ENCODE results near the gene UGGT1.

The UGGT1 gene

DNA sequence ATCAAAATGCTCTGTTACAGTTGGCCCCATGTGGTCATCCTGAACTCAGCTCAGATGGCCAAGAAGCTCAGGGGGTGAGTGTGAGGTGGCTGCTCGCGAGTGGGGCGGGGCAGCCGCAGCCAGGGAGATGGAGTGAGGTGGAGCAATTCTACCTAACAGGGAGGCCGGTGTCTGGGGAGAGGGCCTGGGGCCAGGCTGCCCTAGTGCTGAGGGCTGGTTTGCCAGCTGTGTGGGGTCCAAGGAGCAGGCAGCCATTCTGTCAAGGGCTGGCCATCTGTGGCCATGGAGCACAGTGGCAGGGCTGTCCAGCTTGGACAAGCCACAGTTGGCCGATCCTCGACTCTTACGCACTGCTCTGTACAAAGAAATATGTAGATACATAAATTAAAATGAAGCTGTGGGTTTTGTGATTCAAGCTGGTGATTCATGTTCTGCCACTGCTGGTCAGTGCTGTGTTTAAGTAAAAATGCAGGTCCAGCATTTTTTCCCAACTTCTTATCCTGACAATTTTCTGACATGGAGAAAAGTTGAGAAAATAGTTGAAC is 145.6 kb downstream of the UGGT1 start:
- H3K4me1 ChIP-seq, result no peaks in the 10 kb centered on the region
- H3K27ac ChIP-seq, result no peak overlapping the region
- TF ChIP-seq, protein P1, sequence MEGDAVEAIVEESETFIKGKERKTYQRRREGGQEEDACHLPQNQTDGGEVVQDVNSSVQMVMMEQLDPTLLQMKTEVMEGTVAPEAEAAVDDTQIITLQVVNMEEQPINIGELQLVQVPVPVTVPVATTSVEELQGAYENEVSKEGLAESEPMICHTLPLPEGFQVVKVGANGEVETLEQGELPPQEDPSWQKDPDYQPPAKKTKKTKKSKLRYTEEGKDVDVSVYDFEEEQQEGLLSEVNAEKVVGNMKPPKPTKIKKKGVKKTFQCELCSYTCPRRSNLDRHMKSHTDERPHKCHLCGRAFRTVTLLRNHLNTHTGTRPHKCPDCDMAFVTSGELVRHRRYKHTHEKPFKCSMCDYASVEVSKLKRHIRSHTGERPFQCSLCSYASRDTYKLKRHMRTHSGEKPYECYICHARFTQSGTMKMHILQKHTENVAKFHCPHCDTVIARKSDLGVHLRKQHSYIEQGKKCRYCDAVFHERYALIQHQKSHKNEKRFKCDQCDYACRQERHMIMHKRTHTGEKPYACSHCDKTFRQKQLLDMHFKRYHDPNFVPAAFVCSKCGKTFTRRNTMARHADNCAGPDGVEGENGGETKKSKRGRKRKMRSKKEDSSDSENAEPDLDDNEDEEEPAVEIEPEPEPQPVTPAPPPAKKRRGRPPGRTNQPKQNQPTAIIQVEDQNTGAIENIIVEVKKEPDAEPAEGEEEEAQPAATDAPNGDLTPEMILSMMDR (IDR thresholded peaks at IDR 0.05), result no peak
- H3K27me3 ChIP-seq (ENCODE audit: control insufficient read depth, insufficient read depth, low read length), result no peaks in the 10 kb centered on the region
- H3K36me3 ChIP-seq (ENCODE audit: control insufficient read depth, insufficient read depth, low read length), result no peaks in the 10 kb centered on the region
- H2AFZ ChIP-seq, result no peak overlapping the region
- H3K4me2 ChIP-seq (ENCODE audit: low read length), result no peak overlapping the region
- no peak overlapping the region for H3K4me3 ChIP-seq (ENCODE audit: low read depth, low read length)
- H3K9me3 ChIP-seq (ENCODE audit: control insufficient read depth, low read length), result no peaks in the 10 kb centered on the region
- H3K9ac ChIP-seq, result no peak overlapping the region
- H3K79me2 ChIP-seq, result no peaks in the 10 kb centered on the region

- H3K36me3 ChIP-seq (ENCODE audit: control insufficient read depth, insufficient read depth, low read length), result no peaks in the 10 kb centered on the region
- H3K27ac ChIP-seq, result no peak overlapping the region
- no peak overlapping the region for H2AFZ ChIP-seq
- H3K4me2 ChIP-seq (ENCODE audit: low read length), result no peak overlapping the region
- H3K9me3 ChIP-seq (ENCODE audit: control insufficient read depth, low read length), result no peaks in the 10 kb centered on the region
- H3K27me3 ChIP-seq (ENCODE audit: control insufficient read depth, insufficient read depth, low read length), result no peaks in the 10 kb centered on the region
- no peak overlapping the region for H3K9ac ChIP-seq
- TF ChIP-seq, protein P1 (IDR thresholded peaks at IDR 0.05), result no peak
- no peaks in the 10 kb centered on the region for H3K79me2 ChIP-seq
- H3K4me3 ChIP-seq (ENCODE audit: low read depth, low read length), result no peak overlapping the region
- H3K4me1 ChIP-seq, result no peaks in the 10 kb centered on the region
Observed at GRCh38 chr2:128237081-128237534, 146.1 kb downstream of the UGGT1 start.

DNA sequence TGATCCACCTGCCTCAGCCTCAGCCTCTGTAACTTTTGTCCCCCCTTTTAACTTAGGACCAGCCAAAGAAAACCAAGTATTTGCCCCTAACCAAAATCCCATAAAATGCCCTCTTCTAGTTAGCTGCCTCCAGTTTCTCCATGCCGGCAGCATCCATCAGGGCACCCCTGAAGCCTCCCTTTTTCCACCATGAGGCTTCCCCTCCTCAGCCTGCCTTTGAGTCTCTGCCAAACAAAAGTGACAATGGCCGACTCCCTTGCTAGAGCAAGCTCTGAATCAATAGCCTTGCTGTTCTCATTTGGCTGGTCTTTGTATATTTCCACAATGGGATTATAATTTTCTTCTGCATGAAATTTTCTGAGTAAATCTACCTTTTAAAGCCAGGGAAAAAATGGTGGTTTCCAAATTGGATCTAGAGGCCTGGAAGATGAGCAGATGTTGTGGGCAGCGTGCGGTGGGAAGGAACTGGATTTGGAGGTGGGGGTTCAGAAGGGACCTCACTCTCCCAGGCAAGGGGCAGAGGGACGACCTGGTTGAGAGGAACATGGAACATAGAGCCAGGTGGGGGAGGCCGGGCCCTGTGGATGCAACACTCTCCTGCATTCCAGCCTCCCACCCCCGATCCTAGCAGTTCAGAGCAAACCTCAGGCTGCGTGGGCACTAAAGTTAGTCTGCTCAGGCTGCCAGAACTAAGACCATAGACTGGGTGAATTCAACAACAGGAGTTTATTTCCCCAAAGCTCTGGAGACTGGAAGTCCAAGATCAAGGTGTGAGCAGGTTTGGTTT is 147.1 kb downstream of the UGGT1 start:
- H3K36me3 ChIP-seq (ENCODE audit: control insufficient read depth, insufficient read depth, low read length), result no peaks in the 10 kb centered on the region
- TF ChIP-seq, protein P1 (IDR thresholded peaks at IDR 0.05), result no peak
- no peak overlapping the region for H3K9ac ChIP-seq
- no peaks in the 10 kb centered on the region for H3K79me2 ChIP-seq
- H2AFZ ChIP-seq, result no peak overlapping the region
- H3K4me2 ChIP-seq (ENCODE audit: low read length), result no peak overlapping the region
- no peak overlapping the region for H3K4me3 ChIP-seq (ENCODE audit: low read depth, low read length)
- no peaks in the 10 kb centered on the region for H3K4me1 ChIP-seq
- no peaks in the 10 kb centered on the region for H3K27me3 ChIP-seq (ENCODE audit: control insufficient read depth, insufficient read depth, low read length)
- no peak overlapping the region for H3K27ac ChIP-seq
- no peaks in the 10 kb centered on the region for H3K9me3 ChIP-seq (ENCODE audit: control insufficient read depth, low read length)

- H3K4me1 ChIP-seq, result no peaks in the 10 kb centered on the region
- no peak overlapping the region for H3K27ac ChIP-seq
- no peaks in the 10 kb centered on the region for H3K9me3 ChIP-seq (ENCODE audit: control insufficient read depth, low read length)
- H3K36me3 ChIP-seq (ENCODE audit: control insufficient read depth, insufficient read depth, low read length), result no peaks in the 10 kb centered on the region
- H3K4me2 ChIP-seq (ENCODE audit: low read length), result no peak overlapping the region
- no peaks in the 10 kb centered on the region for H3K79me2 ChIP-seq
- no peak overlapping the region for H2AFZ ChIP-seq
- TF ChIP-seq, protein P1 (IDR thresholded peaks at IDR 0.05), result no peak
- H3K9ac ChIP-seq, result no peak overlapping the region
- no peak overlapping the region for H3K4me3 ChIP-seq (ENCODE audit: low read depth, low read length)
- no peaks in the 10 kb centered on the region for H3K27me3 ChIP-seq (ENCODE audit: control insufficient read depth, insufficient read depth, low read length)
Observed at GRCh38 chr2:128241896-128242295, 150.9 kb downstream of the UGGT1 start.

Data from parathyroid adenoma (tissue), 2 donors.